ENCODE measurements around the gene TMIE.

TMIE gene

DNA sequence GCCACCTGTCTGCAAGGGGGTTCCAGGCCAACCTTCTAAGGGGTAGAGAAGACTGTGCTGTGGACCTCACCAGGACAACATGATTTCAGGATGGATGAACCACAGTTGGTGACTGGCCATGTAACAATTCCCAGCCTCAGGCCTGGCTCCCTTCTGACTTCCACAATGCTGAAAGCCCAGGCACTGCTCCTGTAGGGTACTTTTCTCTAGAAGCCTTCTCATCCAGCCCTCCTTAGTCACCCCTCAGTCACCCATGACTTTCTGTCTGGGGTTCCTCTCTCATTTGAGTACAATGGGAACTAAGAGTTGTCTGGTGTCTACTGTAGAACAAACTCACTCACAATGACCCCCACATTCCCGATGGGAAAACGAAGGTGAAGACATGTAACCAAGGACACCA, 16.3 kb upstream of the TMIE start:
- H3K36me3 ChIP-seq (replicated peaks; ENCODE audit: low read depth, low read length): no peaks in the 10 kb centered on the region
- H3K79me2 ChIP-seq (ENCODE audit: low read length): no peaks in the 10 kb centered on the region
- H3K4me1 ChIP-seq (ENCODE audit: low read length): no peaks in the 10 kb centered on the region
- H3K4me3 ChIP-seq (ENCODE audit: low read length): no peak overlapping the region
- TF ChIP-seq EZH2phosphoT487 (IDR thresholded peaks at IDR 0.05; ENCODE audit: low read depth): no peak
- TF ChIP-seq, protein P1, sequence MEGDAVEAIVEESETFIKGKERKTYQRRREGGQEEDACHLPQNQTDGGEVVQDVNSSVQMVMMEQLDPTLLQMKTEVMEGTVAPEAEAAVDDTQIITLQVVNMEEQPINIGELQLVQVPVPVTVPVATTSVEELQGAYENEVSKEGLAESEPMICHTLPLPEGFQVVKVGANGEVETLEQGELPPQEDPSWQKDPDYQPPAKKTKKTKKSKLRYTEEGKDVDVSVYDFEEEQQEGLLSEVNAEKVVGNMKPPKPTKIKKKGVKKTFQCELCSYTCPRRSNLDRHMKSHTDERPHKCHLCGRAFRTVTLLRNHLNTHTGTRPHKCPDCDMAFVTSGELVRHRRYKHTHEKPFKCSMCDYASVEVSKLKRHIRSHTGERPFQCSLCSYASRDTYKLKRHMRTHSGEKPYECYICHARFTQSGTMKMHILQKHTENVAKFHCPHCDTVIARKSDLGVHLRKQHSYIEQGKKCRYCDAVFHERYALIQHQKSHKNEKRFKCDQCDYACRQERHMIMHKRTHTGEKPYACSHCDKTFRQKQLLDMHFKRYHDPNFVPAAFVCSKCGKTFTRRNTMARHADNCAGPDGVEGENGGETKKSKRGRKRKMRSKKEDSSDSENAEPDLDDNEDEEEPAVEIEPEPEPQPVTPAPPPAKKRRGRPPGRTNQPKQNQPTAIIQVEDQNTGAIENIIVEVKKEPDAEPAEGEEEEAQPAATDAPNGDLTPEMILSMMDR (IDR thresholded peaks at IDR 0.05; ENCODE audit: low read depth, low read length): no peak
- no peaks in the 10 kb centered on the region for H3K9me3 ChIP-seq (ENCODE audit: insufficient read depth, low read length)
- peaks cover under 1% of the 10 kb centered on the region; the same call in 1 of the 2 replicates for H4K20me1 ChIP-seq (ENCODE audit: insufficient read depth, low read length)
- no peak overlapping the region for H3K27ac ChIP-seq (ENCODE audit: low read length)
- no peak overlapping the region for H3K4me2 ChIP-seq (ENCODE audit: low read length)
- H2AFZ ChIP-seq (ENCODE audit: low read depth, low read length): no peak overlapping the region
- no peaks in the 10 kb centered on the region for H3K27me3 ChIP-seq (ENCODE audit: low read depth, low read length)
- no peak overlapping the region for H3K9ac ChIP-seq (ENCODE audit: low read length)

DNA sequence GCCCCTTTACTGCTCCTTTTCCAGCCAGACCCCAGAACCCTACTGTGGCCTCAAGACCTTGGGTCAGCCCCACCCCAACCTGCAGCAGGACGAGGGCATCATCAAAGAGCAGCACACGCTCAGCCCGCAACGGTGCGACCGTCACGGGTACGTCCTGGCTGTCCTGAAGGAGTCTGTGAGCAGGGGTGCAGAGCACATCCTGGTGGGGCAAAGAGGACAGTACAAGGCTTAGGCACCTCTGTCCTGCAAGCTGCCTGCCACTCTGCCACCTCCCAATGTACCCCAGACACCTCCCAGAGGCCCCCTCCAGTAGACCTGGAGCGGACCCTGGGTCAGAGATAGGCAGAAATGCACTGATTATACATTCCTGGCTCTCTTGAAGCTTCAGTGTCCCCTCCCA, 15.7 kb upstream of the TMIE start:
- no peak overlapping the region for H3K27ac ChIP-seq (ENCODE audit: low read length)
- H3K4me1 ChIP-seq (ENCODE audit: low read length): no peaks in the 10 kb centered on the region
- H3K9ac ChIP-seq (ENCODE audit: low read length): no peak overlapping the region

DNA sequence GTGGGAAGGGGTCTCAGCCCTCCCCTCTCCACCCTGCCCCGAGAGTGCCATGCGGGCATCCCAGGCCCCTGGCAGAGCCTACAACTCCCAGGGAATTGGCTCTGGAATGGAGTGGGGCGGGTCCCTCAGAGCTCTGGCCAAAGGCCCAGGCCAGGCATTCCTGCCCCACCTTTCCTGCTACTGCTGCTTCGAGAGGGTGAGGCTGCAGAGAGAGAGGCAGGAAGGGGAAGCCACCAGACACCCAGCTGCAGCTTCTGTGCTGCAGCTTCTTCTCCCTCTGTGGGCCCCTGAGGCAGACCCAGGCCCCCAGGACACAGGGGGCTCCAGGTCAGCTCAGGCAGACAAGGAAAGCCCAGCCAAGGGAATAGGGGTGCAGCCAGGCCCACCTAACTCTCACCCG, 10.4 kb upstream of the TMIE start:
- Histone ChIP-seq H3K4me1 (ENCODE audit: low read length) (peaks cover 23% of the 10 kb centered on the region), H4K20me1 (ENCODE audit: insufficient read depth, low read length) (no peaks in the 10 kb centered on the region), H3K9me3 (ENCODE audit: insufficient read depth, low read length) (no peaks in the 10 kb centered on the region), H3K4me2 (ENCODE audit: low read length) (no peak overlapping the region), H3K27ac (ENCODE audit: low read length) (no peak overlapping the region), H3K27me3 (ENCODE audit: low read depth, low read length) (peaks cover 12% of the 10 kb centered on the region), H3K79me2 (ENCODE audit: low read length) (peaks cover 21% of the 10 kb centered on the region), H3K9ac (ENCODE audit: low read length) (no peak overlapping the region), H2AFZ (ENCODE audit: low read depth, low read length) (no peak overlapping the region), H3K36me3 (replicated peaks; ENCODE audit: low read depth, low read length) (peaks cover under 1% of the 10 kb centered on the region), H3K4me3 (ENCODE audit: low read length) (no peak overlapping the region)
- no peak for TF ChIP-seq EZH2phosphoT487 (IDR thresholded peaks at IDR 0.05; ENCODE audit: low read depth)
- TF ChIP-seq, protein P1 (IDR thresholded peaks at IDR 0.05; ENCODE audit: low read depth, low read length): no peak

More for the DNA sequence above, 15.7 kb upstream of the TMIE start:
- TF ChIP-seq, protein P1 (IDR thresholded peaks at IDR 0.05; ENCODE audit: low read depth, low read length): no peak
- TF ChIP-seq EZH2phosphoT487 (IDR thresholded peaks at IDR 0.05; ENCODE audit: low read depth): no peak
- H3K36me3 ChIP-seq (replicated peaks; ENCODE audit: low read depth, low read length): no peaks in the 10 kb centered on the region
- no peaks in the 10 kb centered on the region for H4K20me1 ChIP-seq (ENCODE audit: insufficient read depth, low read length)
- no peak overlapping the region for H3K4me2 ChIP-seq (ENCODE audit: low read length)
- no peaks in the 10 kb centered on the region for H3K79me2 ChIP-seq (ENCODE audit: low read length)
- no peak overlapping the region for H2AFZ ChIP-seq (ENCODE audit: low read depth, low read length)
- no peak overlapping the region for H3K4me3 ChIP-seq (ENCODE audit: low read length)
- H3K27me3 ChIP-seq (ENCODE audit: low read depth, low read length): no peaks in the 10 kb centered on the region
- no peaks in the 10 kb centered on the region for H3K9me3 ChIP-seq (ENCODE audit: insufficient read depth, low read length)

DNA sequence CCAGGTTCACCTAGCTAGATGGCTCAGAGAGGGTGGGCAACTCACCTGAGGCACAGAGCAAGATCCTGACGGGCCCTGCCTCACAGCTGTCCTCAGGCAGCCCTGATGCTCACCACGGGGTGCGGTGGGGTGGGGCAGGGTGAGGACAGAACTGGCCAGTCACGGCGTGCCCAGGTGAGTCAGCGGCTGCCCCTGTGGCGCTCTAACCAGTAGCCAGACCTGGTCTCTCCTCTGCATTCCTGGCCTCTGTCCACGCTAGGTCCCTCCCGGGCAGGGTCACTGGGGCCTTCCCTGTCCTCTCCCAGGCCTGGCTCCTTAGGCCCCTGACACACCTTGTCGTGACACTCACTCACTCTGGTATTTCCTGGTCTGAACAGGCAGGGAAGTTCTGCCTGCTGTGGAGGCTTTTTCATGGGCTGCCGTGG, 8.6 kb upstream of the TMIE start:
- TF ChIP-seq, protein P1 (IDR thresholded peaks at IDR 0.05; ENCODE audit: low read depth, low read length): no peak
- TF ChIP-seq EZH2phosphoT487 (IDR thresholded peaks at IDR 0.05; ENCODE audit: low read depth): no peak
- peak overlapping the region; percentile 80 for H3K9ac ChIP-seq (ENCODE audit: low read length)
- H3K9me3 ChIP-seq (ENCODE audit: insufficient read depth, low read length): no peaks in the 10 kb centered on the region
- H3K79me2 ChIP-seq (ENCODE audit: low read length): peaks cover 38% of the 10 kb centered on the region
- H3K4me3 ChIP-seq (ENCODE audit: low read length): peak overlapping the region; percentile 93
- peaks cover 12% of the 10 kb centered on the region for H3K27me3 ChIP-seq (ENCODE audit: low read depth, low read length)
- H3K36me3 ChIP-seq (replicated peaks; ENCODE audit: low read depth, low read length): peaks cover 17% of the 10 kb centered on the region
- H3K4me1 ChIP-seq (ENCODE audit: low read length): peaks cover 28% of the 10 kb centered on the region
- peak overlapping the region; percentile 96 for H3K4me2 ChIP-seq (ENCODE audit: low read length)
- no peaks in the 10 kb centered on the region; the same call in 1 of the 2 replicates for H4K20me1 ChIP-seq (ENCODE audit: insufficient read depth, low read length)
- peak overlapping the region; percentile 33; the same call in 1 of the 2 replicates for H2AFZ ChIP-seq (ENCODE audit: low read depth, low read length)
- no peak overlapping the region for H3K27ac ChIP-seq (ENCODE audit: low read length)
